Stimulated activated CD8-positive, alpha-beta memory T cell treated with anti-CD3 and anti-CD28 coated beads, Interleukin-4, amount 100 ng/mL, for 1 hour (primary cell): Measurements from ENCODE around the gene PDE4C.

Source experiments
- DNase-seq, 2 donors: peaks; one replicate each; pipeline ENCODE4 v3.0.0-alpha.2; 2020; ENCODE audit warnings: low read depth in 2 of 2, low spot score in 1 of 2

The PDE4C gene

GRCh38 chr19:18225702-18226468 lies at the start of gene PDE4C:
TSS of gene PDE4C (minus strand) at chr19:18226438. CDS start at chr19:18226415, 23 bp downstream.
- DNase-seq = no peak

- DNase-seq = no peak
Measured at GRCh38 chr19:18274781-18275356, 48.6 kb upstream of the PDE4C start.

GRCh38 chr19:18274219-18274780 lies 48.1 kb upstream of the PDE4C start, which contains the start of gene IQCN:
TSS of gene IQCN (minus strand) at chr19:18274452. CDS start at chr19:18269478, 4,974 bp downstream.
- DNase-seq = no peak

- DNase-seq = no peak
Measured at GRCh38 chr19:18273561-18274218, 47.5 kb upstream of the PDE4C start.

- no peak for DNase-seq
Measured at GRCh38 chr19:18271433-18271841, 45.2 kb upstream of the PDE4C start.

GRCh38 chr19:18270326-18270725 lies 44.1 kb upstream of the PDE4C start:
- no peak for DNase-seq

GRCh38 chr19:18269070-18269723 lies 43.0 kb upstream of the PDE4C start:
- no peak for DNase-seq

GRCh38 chr19:18266771-18267686 lies 40.8 kb upstream of the PDE4C start:
- DNase-seq = no peak

- DNase-seq = no peak
Measured at GRCh38 chr19:18265582-18265981, 39.3 kb upstream of the PDE4C start.

- no peak for DNase-seq
Measured at GRCh38 chr19:18264971-18265540, 38.8 kb upstream of the PDE4C start.

GRCh38 chr19:18264137-18264854 lies 38.1 kb upstream of the PDE4C start:
- no peak for DNase-seq

GRCh38 chr19:18263324-18264136 lies 37.3 kb upstream of the PDE4C start:
- DNase-seq = no peak

- DNase-seq = no peak
Measured at GRCh38 chr19:18262917-18263316, 36.7 kb upstream of the PDE4C start.

- DNase-seq = no peak
Measured at GRCh38 chr19:18262144-18262543, 35.9 kb upstream of the PDE4C start.

GRCh38 chr19:18261474-18261873 lies 35.2 kb upstream of the PDE4C start:
- no peak for DNase-seq

GRCh38 chr19:18259893-18260292 lies 33.7 kb upstream of the PDE4C start:
- DNase-seq = no peak

GRCh38 chr19:18257503-18258470 lies 31.5 kb upstream of the PDE4C start:
- no peak for DNase-seq
